HepG2 (cell line): ENCODE results near the gene MEGF11. TPM values are rescaled to one million over a fixed set of nuclear protein-coding genes. Genes with fewer than 3 reads are reported as not detected.

Experiments used
- ATF7 ChIP-seq, 2 experiments: fragments of 450-650 bp in 1 of 2; sonication (generic) in 1 of 2; formaldehyde crosslinking in 1 of 2; IDR thresholded peaks; 2 replicates each; pipeline versions ENCODE4 v1.4.0 to v1.6.1; 2016 to 2020; ENCODE audit warnings: antibody characterized with exemption in 1 of 2, mild to moderate bottlenecking in 1 of 2, missing genetic modification reagents in 1 of 2
- CHD2 ChIP-seq: IDR thresholded peaks from 2 replicates; pipeline ENCODE4 v1.6.1; 2011; ENCODE audit warnings: low read depth, low read length, improper control_type of control experiment
- CHD4 ChIP-seq: fragments of 200-600 bp; sonication (generic); IDR thresholded peaks from 2 replicates; pipeline ENCODE4 v1.7.0; 2017; ENCODE audit warnings: mild to moderate bottlenecking, low read length, borderline replicate concordance
- EP300 ChIP-seq, 3 experiments: sonication (generic) in 1 of 3; formaldehyde crosslinking in 1 of 3; IDR thresholded peaks; 2 replicates each; pipeline versions ENCODE4 v1.5.1 to v1.6.1; 2011 to 2020; ENCODE audit warnings: low read depth in 2 of 3, low read length in 2 of 3, borderline replicate concordance in 1 of 3, improper control_type of control experiment in 1 of 3, mild to moderate bottlenecking in 1 of 3, missing genetic modification reagents in 1 of 3, moderate library complexity in 1 of 3
- EZH2 ChIP-seq: conservative IDR thresholded peaks from 2 replicates; pipeline ENCODE4 v1.6.1; 2012; ENCODE audit warnings: mild to moderate bottlenecking, low read depth, low read length, moderate library complexity
- GTF2F1 ChIP-seq: fragments of 150-350 bp; IDR thresholded peaks from 2 replicates; pipeline ENCODE4 v1.6.1; 2014; ENCODE audit warnings: low read length
- HMGA1 ChIP-seq: sonication (generic); formaldehyde crosslinking; conservative IDR thresholded peaks from 2 replicates; pipeline ENCODE4 v1.4.0; 2020; ENCODE audit warnings: missing genetic modification reagents
- HNF4A ChIP-seq: sonication (generic); formaldehyde crosslinking; IDR thresholded peaks from 2 replicates; pipeline ENCODE4 v1.4.0; 2020; ENCODE audit warnings: missing genetic modification reagents
- NFYC ChIP-seq: IDR thresholded peaks from 2 replicates; pipeline ENCODE4 v1.6.1; 2016; ENCODE audit warnings: missing genetic modification reagents, missing compliant biosample characterization
- NKX3-1 ChIP-seq: sonication (generic); formaldehyde crosslinking; IDR thresholded peaks from 2 replicates; pipeline ENCODE4 v1.5.0; 2020; ENCODE audit warnings: missing genetic modification reagents
- RBFOX2 ChIP-seq: fragments of 200-400 bp; formaldehyde crosslinking; IDR thresholded peaks from 2 replicates; pipeline ENCODE4 v1.6.1; 2017; ENCODE audit warnings: low read depth, mild to moderate bottlenecking, low read length
- RFX3 ChIP-seq: IDR thresholded peaks from 2 replicates; pipeline ENCODE4 v1.6.1; 2016; ENCODE audit warnings: missing biosample characterization, missing genetic modification reagents
- SKI ChIP-seq: fragments of 450-650 bp; IDR thresholded peaks from one replicate; pipeline ENCODE4 v1.6.1; 2018; ENCODE audit warnings: mild to moderate bottlenecking; ENCODE audit not compliant: partially characterized antibody
- ZNF382 ChIP-seq: sonication (generic); formaldehyde crosslinking; IDR thresholded peaks from 2 replicates; pipeline ENCODE4 v1.5.0; 2020; ENCODE audit warnings: missing genetic modification reagents, mild to moderate bottlenecking, borderline replicate concordance
- ZNF790 ChIP-seq: sonication (generic); formaldehyde crosslinking; IDR thresholded peaks from 2 replicates; pipeline ENCODE4 v1.8.0; 2022; ENCODE audit warnings: missing genetic modification reagents, mild to moderate bottlenecking, borderline replicate concordance
- ZSCAN9 ChIP-seq: IDR thresholded peaks from 2 replicates; pipeline ENCODE4 v1.6.1; 2016; ENCODE audit warnings: borderline replicate concordance
- polyA plus RNA-seq, 8 experiments: library from polyadenylated mRNA; depleted of rRNA in 3 of 8; stranded (reverse) in 7 of 8; unstranded in 1 of 8; fragments of >200 nt; fragmentation: Illumina TruSeq in 4 of 8; extraction: Trizol in 4 of 8; gene quantifications; 2 replicates each; pipeline versions ENCODE4 v1.2.1 to v1.2.3, GENCODE V29; 2011 to 2016; ENCODE audit warnings: low read depth in 4 of 8, missing spikeins in 1 of 8, mixed read lengths in 1 of 8; ENCODE audit not compliant: insufficient read depth in 1 of 8
- total RNA-seq, 5 experiments: library from RNA; depleted of rRNA; stranded (reverse); fragments of >200 nt; fragmentation: Illumina TruSeq; extraction: Trizol; gene quantifications; 2 replicates each; pipeline ENCODE4 v1.2.3, GENCODE V29; 2016; ENCODE audit warnings: low read depth in 1 of 5
- TF ChIP-seq, protein P1 (sequence below): sonication (generic); formaldehyde crosslinking; IDR thresholded peaks from 2 replicates; pipeline ENCODE4 v1.4.0; 2020; ENCODE audit warnings: missing genetic modification reagents, mild to moderate bottlenecking, borderline replicate concordance
- TF ChIP-seq, protein P2 (sequence below): sonication (generic); formaldehyde crosslinking; IDR thresholded peaks from 2 replicates; pipeline ENCODE4 v1.8.1; 2023; ENCODE audit warnings: mild to moderate bottlenecking, missing genetic modification reagents
- TF ChIP-seq, protein P3 (sequence below): sonication (generic); formaldehyde crosslinking; IDR thresholded peaks from 2 replicates; pipeline ENCODE4 v1.4.0; 2020; ENCODE audit warnings: low read depth, missing genetic modification reagents

The MEGF11 gene
- total and polyA plus RNA-seq, 2 of the 13 experiments (the other 11 are each of a cell fraction or from before 2014, with no cell fraction given), result not detected

DNA sequence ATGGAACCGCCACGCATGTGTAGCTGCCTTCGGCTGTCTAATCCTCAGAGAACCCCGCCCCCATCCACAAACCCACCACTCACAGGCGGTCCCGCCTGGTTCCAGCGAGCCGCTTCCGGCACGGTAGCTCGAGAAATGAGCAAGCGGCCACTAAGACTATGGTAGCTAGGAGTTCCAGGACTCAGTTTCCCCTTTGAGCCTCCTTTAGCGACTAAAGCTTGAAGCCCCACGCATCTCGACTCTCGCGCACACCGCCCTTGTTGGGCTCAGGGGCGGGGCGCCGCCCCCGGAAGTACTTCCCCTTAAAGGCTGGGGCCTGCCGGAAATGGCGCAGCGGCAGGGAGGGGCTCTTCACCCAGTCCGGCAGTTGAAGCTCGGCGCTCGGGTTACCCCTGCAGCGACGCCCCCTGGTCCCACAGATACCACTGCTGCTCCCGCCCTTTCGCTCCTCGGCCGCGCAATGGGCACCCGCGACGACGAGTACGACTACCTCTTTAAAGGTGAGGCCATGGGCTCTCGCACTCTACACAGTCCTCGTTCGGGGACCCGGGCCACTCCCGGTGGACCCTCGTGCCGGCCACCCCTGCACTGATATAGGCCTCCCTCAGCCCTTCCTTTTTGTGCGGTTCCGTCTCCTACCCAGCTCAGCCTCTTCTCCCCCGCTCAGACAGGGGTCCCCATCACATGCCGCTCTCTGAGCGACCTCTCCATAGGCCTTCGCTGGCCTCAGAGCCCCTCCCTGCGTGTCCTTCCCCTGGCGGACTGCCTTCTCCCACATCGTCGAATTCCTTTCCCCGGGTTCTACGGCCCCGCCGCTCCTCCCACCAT, 384.2 kb downstream of the MEGF11 start, which contains the start of gene RAB11A (continued):
- TF ChIP-seq ZNF790 (CRISPR knock-in tag), result no peak; the same call in 1 of the 2 replicates
- TF ChIP-seq RFX3 (CRISPR knock-in tag), result 0 out of 2 replicates have a peak, but pooled peaks have one; percentile 9
- no peak for TF ChIP-seq ATF7 (IDR thresholded peaks at IDR 0.05)
- no peak for TF ChIP-seq ATF7 (CRISPR knock-in tag; IDR thresholded peaks at IDR 0.05)
- 0 out of 2 replicates have a peak, but pooled peaks have one; percentile 21 for TF ChIP-seq GTF2F1
- TF ChIP-seq SKI, result no peak
- TF ChIP-seq, protein P1, sequence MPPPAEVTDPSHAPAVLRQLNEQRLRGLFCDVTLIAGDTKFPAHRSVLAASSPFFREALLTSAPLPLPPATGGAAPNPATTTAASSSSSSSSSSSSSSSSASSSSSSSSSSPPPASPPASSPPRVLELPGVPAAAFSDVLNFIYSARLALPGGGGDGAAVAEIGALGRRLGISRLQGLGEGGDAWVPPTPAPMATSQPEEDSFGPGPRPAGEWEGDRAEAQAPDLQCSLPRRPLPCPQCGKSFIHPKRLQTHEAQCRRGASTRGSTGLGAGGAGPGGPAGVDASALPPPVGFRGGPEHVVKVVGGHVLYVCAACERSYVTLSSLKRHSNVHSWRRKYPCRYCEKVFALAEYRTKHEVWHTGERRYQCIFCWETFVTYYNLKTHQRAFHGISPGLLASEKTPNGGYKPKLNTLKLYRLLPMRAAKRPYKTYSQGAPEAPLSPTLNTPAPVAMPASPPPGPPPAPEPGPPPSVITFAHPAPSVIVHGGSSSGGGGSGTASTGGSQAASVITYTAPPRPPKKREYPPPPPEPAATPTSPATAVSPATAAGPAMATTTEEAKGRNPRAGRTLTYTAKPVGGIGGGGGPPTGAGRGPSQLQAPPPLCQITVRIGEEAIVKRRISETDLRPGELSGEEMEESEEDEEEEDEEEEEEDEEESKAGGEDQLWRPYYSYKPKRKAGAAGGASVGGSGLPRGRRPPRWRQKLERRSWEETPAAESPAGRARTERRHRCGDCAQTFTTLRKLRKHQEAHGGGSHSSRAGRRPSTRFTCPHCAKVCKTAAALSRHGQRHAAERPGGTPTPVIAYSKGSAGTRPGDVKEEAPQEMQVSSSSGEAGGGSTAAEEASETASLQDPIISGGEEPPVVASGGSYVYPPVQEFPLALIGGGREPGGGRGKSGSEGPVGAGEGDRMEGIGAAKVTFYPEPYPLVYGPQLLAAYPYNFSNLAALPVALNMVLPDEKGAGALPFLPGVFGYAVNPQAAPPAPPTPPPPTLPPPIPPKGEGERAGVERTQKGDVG, result 0 out of 2 replicates have a peak, but pooled peaks have one; percentile 58
- TF ChIP-seq HMGA1 (CRISPR knock-in tag), result no peak
- TF ChIP-seq, protein P2, sequence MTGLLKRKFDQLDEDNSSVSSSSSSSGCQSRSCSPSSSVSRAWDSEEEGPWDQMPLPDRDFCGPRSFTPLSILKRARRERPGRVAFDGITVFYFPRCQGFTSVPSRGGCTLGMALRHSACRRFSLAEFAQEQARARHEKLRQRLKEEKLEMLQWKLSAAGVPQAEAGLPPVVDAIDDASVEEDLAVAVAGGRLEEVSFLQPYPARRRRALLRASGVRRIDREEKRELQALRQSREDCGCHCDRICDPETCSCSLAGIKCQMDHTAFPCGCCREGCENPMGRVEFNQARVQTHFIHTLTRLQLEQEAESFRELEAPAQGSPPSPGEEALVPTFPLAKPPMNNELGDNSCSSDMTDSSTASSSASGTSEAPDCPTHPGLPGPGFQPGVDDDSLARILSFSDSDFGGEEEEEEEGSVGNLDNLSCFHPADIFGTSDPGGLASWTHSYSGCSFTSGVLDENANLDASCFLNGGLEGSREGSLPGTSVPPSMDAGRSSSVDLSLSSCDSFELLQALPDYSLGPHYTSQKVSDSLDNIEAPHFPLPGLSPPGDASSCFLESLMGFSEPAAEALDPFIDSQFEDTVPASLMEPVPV (CRISPR knock-in tag), result peak; percentile 86
- peak; percentile 55; the same call in 1 of the 2 replicates for TF ChIP-seq NFYC
- TF ChIP-seq, protein P3, sequence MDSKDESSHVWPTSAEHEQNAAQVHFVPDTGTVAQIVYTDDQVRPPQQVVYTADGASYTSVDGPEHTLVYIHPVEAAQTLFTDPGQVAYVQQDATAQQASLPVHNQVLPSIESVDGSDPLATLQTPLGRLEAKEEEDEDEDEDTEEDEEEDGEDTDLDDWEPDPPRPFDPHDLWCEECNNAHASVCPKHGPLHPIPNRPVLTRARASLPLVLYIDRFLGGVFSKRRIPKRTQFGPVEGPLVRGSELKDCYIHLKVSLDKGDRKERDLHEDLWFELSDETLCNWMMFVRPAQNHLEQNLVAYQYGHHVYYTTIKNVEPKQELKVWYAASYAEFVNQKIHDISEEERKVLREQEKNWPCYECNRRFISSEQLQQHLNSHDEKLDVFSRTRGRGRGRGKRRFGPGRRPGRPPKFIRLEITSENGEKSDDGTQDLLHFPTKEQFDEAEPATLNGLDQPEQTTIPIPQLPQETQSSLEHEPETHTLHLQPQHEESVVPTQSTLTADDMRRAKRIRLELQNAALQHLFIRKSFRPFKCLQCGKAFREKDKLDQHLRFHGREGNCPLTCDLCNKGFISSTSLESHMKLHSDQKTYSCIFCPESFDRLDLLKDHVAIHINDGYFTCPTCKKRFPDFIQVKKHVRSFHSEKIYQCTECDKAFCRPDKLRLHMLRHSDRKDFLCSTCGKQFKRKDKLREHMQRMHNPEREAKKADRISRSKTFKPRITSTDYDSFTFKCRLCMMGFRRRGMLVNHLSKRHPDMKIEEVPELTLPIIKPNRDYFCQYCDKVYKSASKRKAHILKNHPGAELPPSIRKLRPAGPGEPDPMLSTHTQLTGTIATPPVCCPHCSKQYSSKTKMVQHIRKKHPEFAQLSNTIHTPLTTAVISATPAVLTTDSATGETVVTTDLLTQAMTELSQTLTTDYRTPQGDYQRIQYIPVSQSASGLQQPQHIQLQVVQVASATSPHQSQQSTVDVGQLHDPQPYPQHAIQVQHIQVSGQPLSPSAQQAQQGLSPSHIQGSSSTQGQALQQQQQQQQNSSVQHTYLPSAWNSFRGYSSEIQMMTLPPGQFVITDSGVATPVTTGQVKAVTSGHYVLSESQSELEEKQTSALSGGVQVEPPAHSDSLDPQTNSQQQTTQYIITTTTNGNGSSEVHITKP, result no peak
- TF ChIP-seq EZH2, result no peak
- TF ChIP-seq CHD2, result peak; percentile 63; the same call in 1 of the 2 replicates
- TF ChIP-seq ZNF382 (CRISPR knock-in tag), result no peak
- no peak; the same call in 1 of the 2 replicates for TF ChIP-seq HNF4A
- peak; percentile 47 for TF ChIP-seq NKX3-1 (CRISPR knock-in tag)
- no peak; a peak in 1 of 4 replicates for TF ChIP-seq EP300 (IDR thresholded peaks at IDR 0.05; ENCODE audit: low read depth in 2 of 2, low read length in 2 of 2)
- peak; percentile 17; the same call in 1 of the 2 replicates for TF ChIP-seq EP300 (CRISPR knock-in tag; IDR thresholded peaks at IDR 0.05; ENCODE audit: borderline replicate concordance)
- TF ChIP-seq RBFOX2, result peak; percentile 98
- peak; percentile 59; the same call in 1 of the 2 replicates for TF ChIP-seq ZSCAN9 (CRISPR knock-in tag)
- no peak; the same call in 1 of the 2 replicates for TF ChIP-seq CHD4
